Measurements from ENCODE around the gene YARS2.
A peak's percentile ranks its signal among the peaks of the same experiment; 100 is the strongest.
"Not testable (repeated sequence)": the region's sequence is repeated elsewhere in the genome, so short reads cannot be mapped to it uniquely, and the experiment has no call there.

Gene YARS2

DNA sequence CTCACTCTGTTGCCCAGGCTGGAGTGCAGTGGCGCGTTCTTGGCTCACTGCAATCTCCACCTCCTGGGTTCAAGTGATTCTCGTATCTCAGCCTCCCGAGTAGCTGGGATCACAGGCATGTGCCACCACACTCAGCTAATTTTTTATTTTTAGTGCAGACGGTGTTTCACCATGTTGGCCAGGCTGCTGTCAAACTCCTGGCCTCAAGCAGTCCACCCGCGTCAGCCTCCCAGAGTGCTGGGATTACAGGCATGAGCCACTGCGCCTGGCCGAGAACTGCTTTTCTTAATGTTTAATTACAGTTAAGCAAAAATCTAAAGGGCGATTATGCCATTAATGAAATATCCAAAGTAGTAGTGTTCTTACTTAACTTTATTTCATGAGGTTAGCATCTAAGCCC, 13.6 kb downstream of the YARS2 start:
- DNase-seq = no peak

DNA sequence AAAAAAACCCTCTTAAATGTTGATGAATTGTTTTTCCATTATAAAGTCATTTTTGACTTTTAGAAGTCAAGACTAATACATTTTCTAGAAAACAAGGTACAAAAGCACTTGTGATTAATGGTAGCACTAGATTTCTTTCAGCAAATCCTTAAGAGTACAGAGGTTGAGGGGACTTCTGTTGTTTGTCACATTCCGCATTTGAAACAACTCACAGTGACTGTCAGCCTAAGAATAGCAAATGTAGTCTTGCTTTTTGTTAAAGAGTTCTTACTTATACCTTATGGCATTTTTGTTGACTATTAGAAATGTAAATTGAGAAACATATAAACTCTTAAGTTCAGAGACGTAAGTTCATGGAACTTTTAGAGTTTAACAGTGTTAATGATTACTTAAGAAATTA, 16.4 kb downstream of the YARS2 start:
- no peak for DNase-seq

DNA sequence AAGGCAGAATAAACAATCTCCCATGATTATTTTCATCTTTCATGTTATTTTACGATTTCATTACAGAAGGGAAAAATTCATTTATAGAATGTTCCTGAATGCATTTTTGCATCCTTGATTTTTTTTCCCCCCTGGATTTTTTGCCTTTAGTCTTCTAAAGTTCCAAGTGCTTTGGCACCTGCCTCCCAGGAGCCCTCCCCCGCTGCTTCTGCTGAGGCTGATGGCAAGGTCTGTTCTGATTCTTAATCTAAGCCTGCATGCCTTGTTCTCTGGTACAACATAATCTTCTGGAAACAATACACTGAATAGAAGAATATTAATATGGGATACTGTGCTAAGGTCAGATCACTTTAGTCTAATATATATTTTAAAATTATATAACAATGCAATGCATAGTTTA, 18.0 kb downstream of the YARS2 start:
- no peak for DNase-seq

DNA sequence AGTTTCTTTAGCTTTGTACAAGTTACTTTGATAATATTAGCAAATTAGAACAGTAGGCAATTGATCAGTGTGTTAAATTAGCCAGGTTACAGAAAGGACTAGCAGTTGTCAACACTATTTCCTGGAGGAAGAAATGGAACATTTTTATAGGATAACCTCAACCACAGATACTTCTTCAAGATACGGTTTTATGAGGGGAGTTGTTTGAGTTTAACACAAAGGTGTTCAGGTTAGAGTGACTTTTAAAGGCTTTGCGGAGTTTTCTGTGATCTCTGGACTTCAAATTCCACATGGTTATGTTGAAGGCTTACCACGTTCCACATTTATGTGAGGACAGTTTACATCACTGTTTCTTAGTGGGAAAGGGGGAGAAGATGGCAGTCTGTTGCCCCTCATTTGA, 19.3 kb downstream of the YARS2 start:
- DNase-seq = no peak

DNA sequence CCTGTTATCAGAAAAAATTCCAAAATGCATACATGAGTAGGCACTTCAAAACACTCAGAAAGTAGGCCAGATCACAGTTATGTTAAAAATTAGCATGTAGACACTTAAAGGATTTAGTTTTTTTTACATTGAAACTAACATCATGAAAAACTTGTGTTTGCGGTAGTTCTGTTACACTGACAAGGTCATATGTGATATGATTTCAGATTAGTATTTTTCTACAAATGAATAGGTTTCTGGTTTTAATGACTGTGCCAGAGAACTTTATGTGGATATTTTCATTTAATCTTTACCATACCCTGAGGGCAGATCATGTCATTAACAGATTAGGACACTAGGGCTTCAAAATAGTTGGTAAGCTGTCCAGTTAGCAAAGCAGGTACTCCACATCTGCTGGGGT, 20.7 kb downstream of the YARS2 start:
- no peak for DNase-seq

DNA sequence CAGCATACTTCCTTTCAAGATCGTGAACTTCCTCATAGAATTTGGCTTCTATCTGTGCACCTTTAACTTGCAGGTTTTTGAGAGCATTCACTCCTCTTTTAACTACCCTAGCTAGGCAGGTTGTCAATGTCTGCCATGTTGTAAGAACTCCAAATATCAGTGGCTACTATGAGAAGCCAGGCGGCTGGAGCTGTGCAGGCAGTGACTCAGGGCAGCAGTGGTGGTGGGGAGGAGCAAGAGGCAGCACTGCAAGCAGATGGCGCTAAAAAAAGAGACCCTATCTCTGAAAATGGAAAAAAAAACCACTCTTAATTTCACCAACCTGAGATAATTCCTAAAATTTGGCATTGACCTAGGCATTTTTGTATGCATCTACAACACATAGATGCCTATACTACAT, 28.5 kb downstream of the YARS2 start:
- DNase-seq = no peak

DNA sequence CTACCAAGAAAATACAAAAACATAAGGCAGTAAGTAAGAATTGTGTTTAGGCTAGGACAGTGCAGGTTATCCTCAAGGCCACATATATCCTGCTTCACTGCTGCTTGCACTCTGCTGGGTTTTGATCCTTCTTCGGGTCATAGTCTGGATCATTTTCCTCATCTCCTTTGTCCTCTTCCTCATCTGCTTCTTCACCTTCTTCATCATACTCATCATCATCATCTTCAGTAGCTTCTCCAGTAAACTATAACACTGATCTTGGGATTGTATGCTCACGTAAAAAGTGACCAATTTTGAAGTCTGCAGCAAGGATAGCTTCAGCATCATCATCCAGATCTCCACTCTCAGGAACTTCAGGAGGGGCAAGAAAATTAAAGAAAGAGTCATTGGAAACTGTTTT, 29.4 kb downstream of the YARS2 start:
- DNase-seq = no peak

DNA sequence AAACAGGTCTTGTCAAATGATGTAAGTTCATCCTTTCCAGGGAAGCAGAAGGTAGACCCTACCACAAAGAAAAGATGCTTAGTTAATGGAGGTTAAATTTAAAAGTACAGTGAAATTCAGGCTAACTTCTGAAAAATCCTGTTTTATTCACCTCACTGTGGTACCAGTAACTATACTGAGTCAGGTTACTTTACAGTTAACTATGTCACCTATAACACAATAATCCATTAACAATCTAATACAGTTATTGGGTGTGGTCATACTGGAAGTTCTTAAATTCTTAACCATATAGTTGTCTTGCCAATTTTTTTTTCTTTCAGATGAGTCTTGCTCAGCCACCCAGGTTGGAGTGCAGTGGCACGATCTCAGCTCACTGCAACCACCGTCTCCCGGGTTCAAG, 30.4 kb downstream of the YARS2 start:
- not testable (repeated sequence) for DNase-seq

DNA sequence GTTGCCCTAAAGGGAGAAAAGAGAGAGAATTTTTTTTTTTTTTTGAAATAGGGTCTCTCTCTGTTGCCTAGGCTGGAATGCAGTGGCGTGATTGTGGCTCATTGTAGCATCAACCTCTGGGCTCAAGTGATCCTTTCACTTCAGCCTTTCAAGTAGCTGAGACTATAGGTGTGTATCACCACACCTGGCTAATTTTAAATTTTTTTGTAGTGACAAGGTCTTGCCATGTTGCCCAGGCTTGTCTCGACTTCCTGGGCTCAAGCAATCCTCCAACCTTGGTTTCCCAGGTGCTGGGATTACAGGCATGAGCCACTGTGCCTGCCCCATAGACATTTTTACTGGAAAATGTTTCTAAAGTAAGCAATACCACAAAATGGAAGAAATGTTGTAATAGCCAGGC, 36.8 kb downstream of the YARS2 start:
- DNase-seq = no peak

DNA sequence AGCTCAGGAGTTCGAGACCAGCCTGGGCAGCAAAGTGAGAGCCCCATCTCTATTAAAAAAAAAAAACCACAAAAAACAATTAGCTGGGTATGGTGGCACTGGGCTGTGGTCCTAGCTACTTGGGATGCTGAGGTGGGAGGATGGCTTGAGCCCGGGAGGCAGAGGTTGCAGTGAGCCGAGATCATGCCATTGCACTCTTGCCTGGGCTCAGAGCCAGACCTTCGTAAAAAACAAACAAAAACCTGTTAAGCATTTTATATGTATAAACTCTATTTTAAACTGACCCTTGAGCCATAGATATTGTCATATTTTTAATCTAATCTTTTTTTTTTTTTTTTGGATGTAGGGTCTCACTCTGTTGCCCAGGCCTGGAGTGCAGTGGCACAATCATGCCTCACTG, 40.9 kb downstream of the YARS2 start:
- no peak for DNase-seq

DNA sequence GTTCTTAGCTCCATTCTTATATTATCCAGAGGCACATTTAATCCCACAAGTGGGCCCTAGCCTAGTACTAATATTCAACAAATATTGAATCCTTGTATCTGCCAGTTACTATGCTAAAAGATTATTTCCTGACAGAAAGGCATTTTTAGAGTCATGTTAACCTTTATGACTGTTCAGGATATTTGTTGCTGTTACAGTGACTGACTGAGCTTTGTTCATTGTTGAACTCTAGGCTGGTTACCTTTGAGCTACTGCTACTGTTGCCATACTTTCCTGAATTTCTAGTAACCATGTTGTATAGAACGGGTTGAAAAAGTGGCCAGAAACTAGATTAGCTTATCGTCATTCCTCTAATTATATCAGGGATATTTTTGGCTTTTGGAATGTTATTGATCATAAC, 46.8 kb downstream of the YARS2 start:
- DNase-seq = no peak

DNA sequence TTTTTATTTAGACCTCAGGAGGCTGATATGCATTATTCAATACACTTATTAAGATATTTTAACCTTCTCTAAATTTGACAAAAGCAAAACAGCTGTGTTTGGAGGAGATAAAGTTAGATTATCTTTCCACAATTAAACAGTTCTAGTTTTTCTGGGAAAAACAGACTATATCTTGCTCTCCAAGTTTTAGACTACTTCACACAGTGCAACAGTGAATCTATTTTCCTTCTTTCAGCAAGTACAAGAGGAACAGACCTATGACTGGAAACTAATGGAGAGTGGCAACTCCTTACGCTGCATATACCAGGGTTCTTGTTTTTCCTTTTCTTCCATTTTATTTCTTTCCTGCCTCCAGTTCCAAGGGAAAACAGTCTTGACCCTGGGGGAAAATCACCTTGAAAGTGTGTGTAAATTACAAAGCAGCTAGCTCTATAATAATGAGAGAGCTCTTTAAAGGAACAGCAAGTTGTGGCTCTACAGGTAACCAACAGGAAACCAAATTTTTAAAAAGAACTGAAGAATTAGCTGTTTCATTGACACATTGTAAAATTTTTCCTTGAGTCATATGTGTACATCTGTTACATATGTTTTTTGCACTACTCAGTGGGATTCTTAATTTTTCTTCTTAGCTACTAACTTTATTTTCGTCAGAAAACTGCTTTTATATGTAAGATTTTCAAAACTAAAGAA, 49.2 kb downstream of the YARS2 start:
- DNase-seq = no peak

DNA sequence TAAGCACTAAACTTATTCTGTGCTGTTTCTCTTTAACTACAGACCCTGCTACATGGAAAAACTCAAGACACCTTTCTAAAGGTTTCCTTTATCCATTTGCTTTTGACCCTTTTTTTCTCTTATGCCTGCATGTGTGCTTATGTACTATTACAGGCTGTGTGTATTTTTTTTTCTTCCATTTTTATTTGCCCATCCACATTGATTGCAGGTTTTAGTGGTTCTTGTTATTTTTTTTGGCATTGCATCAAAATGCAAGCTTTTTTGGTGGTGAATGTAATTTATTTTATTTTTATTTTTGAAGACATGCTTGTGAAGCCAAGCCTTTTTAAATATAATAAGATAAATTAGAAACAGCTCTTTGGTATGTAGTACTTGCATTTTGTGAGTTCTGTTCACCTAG, 49.9 kb downstream of the YARS2 start:
- DNase-seq = no peak

DNA sequence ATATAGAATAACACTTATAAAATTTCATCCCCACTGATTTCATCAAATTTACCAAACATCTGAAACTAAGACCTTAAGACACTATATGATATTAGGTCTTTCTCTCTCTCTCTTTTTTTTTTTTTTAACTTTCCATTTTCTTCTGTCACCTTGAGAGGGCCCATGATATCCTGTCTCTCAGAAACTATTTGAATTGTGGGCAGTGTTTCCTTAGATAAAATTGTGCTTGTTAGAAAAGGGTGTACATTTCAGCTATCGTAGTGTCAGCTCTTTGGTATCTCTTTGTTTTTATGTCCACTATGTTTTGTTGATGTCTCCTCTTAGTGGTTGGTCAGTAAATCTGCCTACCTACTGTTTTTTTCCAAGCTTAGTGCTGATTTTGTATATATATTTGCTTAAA, 52.8 kb downstream of the YARS2 start:
- DNase-seq = no peak

DNA sequence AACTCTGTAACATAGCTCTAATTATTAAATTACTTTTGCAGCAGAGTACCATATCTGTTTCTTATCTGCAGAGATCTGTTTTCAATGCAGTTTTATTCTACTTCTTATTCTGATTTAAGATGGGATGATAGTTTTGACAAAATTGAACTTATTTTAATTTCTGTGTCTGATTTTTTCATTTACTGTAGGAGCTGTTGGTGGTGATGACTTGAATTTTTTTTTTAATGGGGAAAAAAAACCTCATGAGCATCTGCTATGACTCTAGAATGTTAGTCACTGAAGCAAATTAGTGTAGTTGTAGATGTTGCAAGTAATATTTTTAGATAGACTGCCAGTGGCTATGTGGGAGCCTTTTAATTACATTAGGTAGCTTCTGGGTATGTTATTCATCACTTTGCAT, 53.2 kb downstream of the YARS2 start:
- DNase-seq = no peak

DNA sequence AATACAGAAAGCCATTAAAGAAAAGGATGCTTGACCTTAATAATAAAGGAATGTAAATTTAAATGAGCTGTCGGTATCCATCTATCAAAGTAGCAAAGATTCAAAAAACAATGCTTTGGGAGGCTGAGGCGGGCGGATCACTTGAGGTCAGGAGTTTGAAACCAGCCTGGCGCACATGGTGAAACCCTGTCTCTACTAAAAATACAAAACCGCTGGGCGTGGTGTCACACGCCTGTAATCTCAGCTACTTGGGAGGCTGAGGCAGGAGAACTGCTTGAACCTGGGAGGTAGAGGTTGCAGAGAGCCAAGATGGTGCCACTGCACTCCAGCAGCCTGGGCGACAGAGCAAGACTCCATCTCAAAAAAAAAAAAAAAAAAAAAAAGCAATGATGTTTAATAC, 56.3 kb downstream of the YARS2 start:
- DNase-seq = not testable (repeated sequence)

DNA sequence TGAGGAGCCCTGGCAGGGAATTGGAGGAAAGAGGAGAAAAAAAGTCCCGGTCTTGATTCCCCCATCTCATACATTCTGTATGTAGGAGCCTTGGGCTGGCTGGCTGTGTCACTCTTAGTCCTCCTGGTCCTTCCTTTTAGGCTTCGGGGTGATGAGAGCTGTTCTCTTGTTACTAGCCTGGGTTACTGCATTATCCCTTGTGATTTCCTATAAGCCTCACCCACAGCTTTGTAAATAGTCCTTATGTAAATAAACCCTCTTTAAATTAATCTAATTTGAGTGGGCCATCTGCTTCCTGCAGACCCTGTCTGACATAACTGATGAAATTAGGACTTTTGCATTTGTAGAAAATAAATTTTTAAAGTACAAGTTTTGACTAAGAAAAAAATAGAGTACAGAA, 57.4 kb downstream of the YARS2 start:
- DNase-seq = peak; percentile 32

DNA sequence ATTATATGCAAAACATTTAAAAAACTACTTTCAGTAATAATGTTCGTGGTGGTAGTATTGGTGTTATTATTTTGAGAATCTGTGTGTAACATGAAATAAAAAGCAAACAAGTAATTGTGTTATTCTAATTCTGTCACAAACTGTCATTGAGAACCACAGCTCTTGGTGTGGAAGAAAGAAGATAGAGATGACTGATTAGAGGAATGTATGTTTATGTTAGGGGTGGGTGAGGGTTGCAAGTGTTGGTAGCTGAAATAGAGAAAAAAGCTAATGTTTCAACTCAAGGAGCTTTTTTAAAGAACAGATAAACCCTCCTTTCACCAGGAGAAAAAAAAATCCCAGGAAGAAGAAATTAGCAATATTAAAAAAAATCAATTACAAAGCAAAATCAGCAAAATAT, 58.3 kb downstream of the YARS2 start:
- DNase-seq = no peak

Measured in NCI-H2029 (cell line).